NB4 (cell line): Measurements from ENCODE around the gene POT1.

Experiments used
- MYC ChIP-seq: IDR thresholded peaks from 2 replicates; pipeline ENCODE4 v1.6.1; 2011; ENCODE audit warnings: low read depth, low read length
- POLR2A ChIP-seq: IDR thresholded peaks from 2 replicates; pipeline ENCODE4 v1.6.1; 2011; ENCODE audit warnings: mild to moderate bottlenecking; ENCODE audit not compliant: insufficient read length; ENCODE audit errors: extremely low read depth
- TF ChIP-seq, protein P1 (sequence below): IDR thresholded peaks from one replicate; pipeline ENCODE4 v1.5.1; 2012; ENCODE audit warnings: low read depth, low read length
- TF ChIP-seq, protein P2 (sequence below): IDR thresholded peaks from 2 replicates; pipeline ENCODE4 v1.6.1; 2011; ENCODE audit warnings: low read depth, low read length

DNA sequence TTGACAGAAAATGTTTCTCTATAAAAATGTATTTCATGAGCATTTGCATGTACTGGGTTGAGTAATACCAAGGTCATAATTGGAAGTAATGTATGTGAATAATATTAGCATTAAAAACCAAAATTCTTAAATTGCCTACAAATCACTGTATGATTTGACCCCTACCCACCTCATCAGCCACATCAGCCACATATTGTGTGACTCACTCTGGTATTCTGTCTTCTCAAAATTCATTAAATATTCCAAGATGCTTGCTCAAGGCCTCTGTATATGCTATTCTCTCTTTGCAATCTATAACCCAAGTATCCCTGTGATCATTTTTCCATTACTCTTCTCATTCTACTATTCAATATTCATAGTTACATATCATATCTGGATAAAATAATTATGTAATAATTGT is 21.4 kb downstream of the POT1 start:
- TF ChIP-seq POLR2A (no peak), MYC (no peak)
- TF ChIP-seq, protein P1, sequence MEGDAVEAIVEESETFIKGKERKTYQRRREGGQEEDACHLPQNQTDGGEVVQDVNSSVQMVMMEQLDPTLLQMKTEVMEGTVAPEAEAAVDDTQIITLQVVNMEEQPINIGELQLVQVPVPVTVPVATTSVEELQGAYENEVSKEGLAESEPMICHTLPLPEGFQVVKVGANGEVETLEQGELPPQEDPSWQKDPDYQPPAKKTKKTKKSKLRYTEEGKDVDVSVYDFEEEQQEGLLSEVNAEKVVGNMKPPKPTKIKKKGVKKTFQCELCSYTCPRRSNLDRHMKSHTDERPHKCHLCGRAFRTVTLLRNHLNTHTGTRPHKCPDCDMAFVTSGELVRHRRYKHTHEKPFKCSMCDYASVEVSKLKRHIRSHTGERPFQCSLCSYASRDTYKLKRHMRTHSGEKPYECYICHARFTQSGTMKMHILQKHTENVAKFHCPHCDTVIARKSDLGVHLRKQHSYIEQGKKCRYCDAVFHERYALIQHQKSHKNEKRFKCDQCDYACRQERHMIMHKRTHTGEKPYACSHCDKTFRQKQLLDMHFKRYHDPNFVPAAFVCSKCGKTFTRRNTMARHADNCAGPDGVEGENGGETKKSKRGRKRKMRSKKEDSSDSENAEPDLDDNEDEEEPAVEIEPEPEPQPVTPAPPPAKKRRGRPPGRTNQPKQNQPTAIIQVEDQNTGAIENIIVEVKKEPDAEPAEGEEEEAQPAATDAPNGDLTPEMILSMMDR = no peak
- TF ChIP-seq, protein P2, sequence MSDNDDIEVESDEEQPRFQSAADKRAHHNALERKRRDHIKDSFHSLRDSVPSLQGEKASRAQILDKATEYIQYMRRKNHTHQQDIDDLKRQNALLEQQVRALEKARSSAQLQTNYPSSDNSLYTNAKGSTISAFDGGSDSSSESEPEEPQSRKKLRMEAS = no peak
